Measurements from ENCODE around the gene P3R3URF. TPM values are rescaled to one million over a fixed set of nuclear protein-coding genes. Genes with fewer than 3 reads are reported as not detected.

The P3R3URF gene
- total RNA-seq, 4 donors from 2014 or later: not detected

GRCh38 chr1:46188295-46189030 lies 12.2 kb upstream of the P3R3URF start:
- DNase-seq (ENCODE audit: low spot score) (no peak), ATAC-seq (ENCODE audit: low FRiP score) (no peak)
- no peak for TF ChIP-seq CTCF (IDR thresholded peaks at IDR 0.05)

GRCh38 chr1:46187106-46187869 lies 11.0 kb upstream of the P3R3URF start:
- ATAC-seq (ENCODE audit: low FRiP score) (no peak), DNase-seq (ENCODE audit: low spot score) (no peak)
- TF ChIP-seq CTCF (IDR thresholded peaks at IDR 0.05): no peak

GRCh38 chr1:46186076-46186475 lies 9.8 kb upstream of the P3R3URF start:
- ATAC-seq (ENCODE audit: low FRiP score): no peak
- no peak for DNase-seq (ENCODE audit: low spot score)
- TF ChIP-seq CTCF (IDR thresholded peaks at IDR 0.05): no peak

GRCh38 chr1:46184920-46185658 lies 8.8 kb upstream of the P3R3URF start:
- no peak for TF ChIP-seq CTCF (IDR thresholded peaks at IDR 0.05)
- ATAC-seq (ENCODE audit: low FRiP score) (no peak), DNase-seq (ENCODE audit: low spot score) (no peak)

- no peak for ATAC-seq (ENCODE audit: low FRiP score)
- TF ChIP-seq CTCF (IDR thresholded peaks at IDR 0.05): no peak
- no peak for DNase-seq (ENCODE audit: low spot score)
These were observed 7.8 kb upstream of the P3R3URF start for GRCh38 chr1:46183926-46184557.

- TF ChIP-seq CTCF (IDR thresholded peaks at IDR 0.05): no peak
- peak; percentile 87 for ATAC-seq (ENCODE audit: low FRiP score)
- no peak for DNase-seq (ENCODE audit: low spot score)
These were observed 7.0 kb upstream of the P3R3URF start for GRCh38 chr1:46183079-46183847.

Data from omental fat pad (tissue), 4 donors.